IMR-90 (cell line): Measurements from ENCODE around the gene APCDD1. TPM values are rescaled to one million over a fixed set of nuclear protein-coding genes. Genes with fewer than 3 reads are reported as not detected.

ENCODE experiments used
- ATAC-seq: fragments of 200-7000 bp; cut with Tn5 transposase; 2 replicates; pipeline ENCODE4 v1.9.1; 2020; ENCODE audit warnings: low read depth, mild to moderate bottlenecking, moderate library complexity
- BruUV-seq: library from RNA; stranded (reverse); fragments of 400-500 nt; replicated peaks from 2 replicates; lab custom pipeline; 2021; lab: Mats Ljungman, UMichigan
- CTCF ChIA-PET: fragments of 300-600 bp; formaldehyde crosslinking; extraction: SDS; loops from one replicate; lab custom pipeline; 2021; ENCODE audit warnings: antibody characterized with exemption; lab: Yijun Ruan, JAX
- POLR2A ChIA-PET: fragments of 300-600 bp; sonication (Branson Sonifier 250); formaldehyde crosslinking; loops from one replicate; lab custom pipeline; 2022; ENCODE audit warnings: antibody characterized with exemption; ENCODE audit not compliant: unreplicated experiment; lab: Charles Lee
- DNase-seq: peaks from one replicate; pipeline ENCODE4 v3.0.0; 2013
- H2AFZ ChIP-seq: replicated peaks from 2 replicates; pipeline ENCODE3; 2013; ENCODE audit warnings: low read length, mild to moderate bottlenecking; ENCODE audit not compliant: poor library complexity
- H2AK5ac ChIP-seq: 2 replicates; pipeline ENCODE4 v1.6.1; 2013; ENCODE audit warnings: low read depth, low read length, inconsistent platforms
- H2AK9ac ChIP-seq: replicated peaks from 2 replicates; pipeline ENCODE3; 2013; ENCODE audit warnings: mild to moderate bottlenecking, low read depth, low read length, moderate library complexity; ENCODE audit not compliant: poor library complexity
- H2BK120ac ChIP-seq: 2 replicates; pipeline ENCODE4 v1.6.1; 2013; ENCODE audit warnings: low read depth, low read length, inconsistent platforms
- H2BK15ac ChIP-seq: 3 replicates; pipeline ENCODE4 v1.6.1; 2013; ENCODE audit warnings: low read depth, low read length, inconsistent platforms
- H2BK20ac ChIP-seq: 2 replicates; pipeline ENCODE4 v1.6.1; 2013; ENCODE audit warnings: low read depth, mild to moderate bottlenecking, inconsistent platforms, low read length, moderate library complexity
- H2BK5ac ChIP-seq: 2 replicates; pipeline ENCODE4 v1.6.1; 2013; ENCODE audit warnings: mild to moderate bottlenecking, low read depth, low read length, inconsistent platforms; ENCODE audit not compliant: poor library complexity, severe bottlenecking
- H3K14ac ChIP-seq: replicated peaks from 2 replicates; pipeline ENCODE4 v1.6.1; 2013; ENCODE audit warnings: low read depth, low read length, inconsistent platforms
- H3K18ac ChIP-seq: 2 replicates; pipeline ENCODE4 v1.6.1; 2013; ENCODE audit warnings: low read depth, low read length, control low read depth
- H3K23ac ChIP-seq: 2 replicates; pipeline ENCODE4 v1.6.1; 2013; ENCODE audit warnings: low read depth, low read length, inconsistent platforms
- H3K27ac ChIP-seq: 2 replicates; pipeline ENCODE4 v1.5.1; 2013; ENCODE audit warnings: mild to moderate bottlenecking, control low read depth, low read length; ENCODE audit not compliant: insufficient read depth
- H3K27me3 ChIP-seq: 2 replicates; pipeline ENCODE4 v1.6.1; 2013; ENCODE audit warnings: low read length; ENCODE audit not compliant: control insufficient read depth, insufficient read depth
- H3K36me3 ChIP-seq: 2 replicates; pipeline ENCODE4 v1.6.1; 2013; ENCODE audit warnings: low read length, mixed read lengths; ENCODE audit not compliant: control insufficient read depth, insufficient read depth
- H3K4ac ChIP-seq: 2 replicates; pipeline ENCODE4 v1.6.1; 2013; ENCODE audit warnings: low read depth, low read length, inconsistent platforms
- H3K4me1 ChIP-seq: 2 replicates; pipeline ENCODE4 v1.6.1; 2013; ENCODE audit warnings: low read length, mixed read lengths; ENCODE audit not compliant: control insufficient read depth, insufficient read depth
- H3K4me2 ChIP-seq: 2 replicates; pipeline ENCODE4 v1.6.1; 2013; ENCODE audit warnings: low read depth, mild to moderate bottlenecking, control low read depth, low read length, moderate library complexity
- H3K4me3 ChIP-seq: 2 replicates; pipeline ENCODE4 v1.5.1; 2013; ENCODE audit warnings: low read depth, mild to moderate bottlenecking, control low read depth, low read length, moderate library complexity; ENCODE audit not compliant: insufficient read depth
- H3K56ac ChIP-seq: 2 replicates; pipeline ENCODE4 v1.6.1; 2013; ENCODE audit warnings: low read length, inconsistent platforms; ENCODE audit not compliant: insufficient read depth; ENCODE audit errors: extremely low read depth
- H3K79me1 ChIP-seq, 2 experiments: 2 replicates each; pipeline ENCODE4 v1.6.1; 2013; ENCODE audit warnings: low read length in 2 of 2, inconsistent platforms in 1 of 2, low read depth in 1 of 2
- H3K9ac ChIP-seq: 2 replicates; pipeline ENCODE4 v1.6.1; 2013; ENCODE audit warnings: low read depth, low read length, control low read depth
- H3K9me1 ChIP-seq: 2 replicates; pipeline ENCODE4 v1.6.1; 2013; ENCODE audit warnings: low read length, inconsistent platforms; ENCODE audit not compliant: insufficient read depth
- H3K9me3 ChIP-seq: 2 replicates; pipeline ENCODE4 v1.6.1; 2013; ENCODE audit warnings: low read length; ENCODE audit not compliant: control insufficient read depth, insufficient read depth
- H4K20me1 ChIP-seq: 2 replicates; pipeline ENCODE4 v1.6.1; 2013; ENCODE audit warnings: low read length, inconsistent platforms; ENCODE audit not compliant: insufficient read depth
- H4K5ac ChIP-seq: 2 replicates; pipeline ENCODE4 v1.6.1; 2013; ENCODE audit warnings: mild to moderate bottlenecking, low read depth, low read length, control low read depth
- H4K8ac ChIP-seq, 2 experiments: 2 replicates each; pipeline ENCODE4 v1.6.1; 2013; ENCODE audit warnings: low read depth in 2 of 2, low read length in 2 of 2, control low read depth in 1 of 2, inconsistent platforms in 1 of 2
- H4K91ac ChIP-seq: 2 replicates; pipeline ENCODE4 v1.6.1; 2013; ENCODE audit warnings: low read depth, low read length, inconsistent platforms; ENCODE audit not compliant: insufficient read depth
- MAFK ChIP-seq: IDR thresholded peaks from 2 replicates; pipeline ENCODE4 v1.6.1; 2012; ENCODE audit warnings: low read depth, low read length, improper control_type of control experiment
- MAZ ChIP-seq: IDR thresholded peaks from 2 replicates; pipeline ENCODE4 v1.6.1; 2012; ENCODE audit warnings: low read depth, mild to moderate bottlenecking, low read length, improper control_type of control experiment, moderate library complexity, borderline replicate concordance
- MXI1 ChIP-seq: IDR thresholded peaks from 2 replicates; pipeline ENCODE4 v1.6.1; 2012; ENCODE audit warnings: low read depth, mild to moderate bottlenecking, low read length, moderate library complexity, borderline replicate concordance
- RAD21 ChIP-seq: IDR thresholded peaks from 2 replicates; pipeline ENCODE4 v1.6.1; 2012; ENCODE audit warnings: low read length, improper control_type of control experiment
- RCOR1 ChIP-seq: IDR thresholded peaks from 2 replicates; pipeline ENCODE4 v1.6.1; 2012; ENCODE audit warnings: mild to moderate bottlenecking, low read length, improper control_type of control experiment; ENCODE audit not compliant: insufficient replicate concordance
- RFX5 ChIP-seq: IDR thresholded peaks from 2 replicates; pipeline ENCODE4 v1.8.0; 2012; ENCODE audit warnings: low read depth, mild to moderate bottlenecking, low read length, moderate library complexity
- WGBS, 2 experiments: methylation state at CpG; one replicate each; pipeline versions ENCODE4 v1.1.5 to v1.1.7; 2013; ENCODE audit warnings: missing lambda C conversion rate in 2 of 2; ENCODE audit not compliant: insufficient read length in 1 of 2; ENCODE audit errors: extremely low coverage in 2 of 2; 5-methylcytosine and 5-hydroxymethylcytosine counted together
- dilution Hi-C: fragments of 300-500 bp; cut with HindIII; formaldehyde crosslinking; loops from one replicate; pipeline ENCODE4 v1.14.3; 2018; ENCODE audit warnings: low sequenced_read_pairs; ENCODE audit not compliant: unreplicated experiment
- in situ Hi-C: fragments of 300-500 bp; cut with MboI; formaldehyde crosslinking; loops from 3 replicates; pipeline ENCODE4 v1.14.3; 2019; ENCODE audit warnings: low sequenced_read_pairs, inconsistent platforms, mixed read lengths
- intact Hi-C: fragments of 100-400 bp; cut with micrococcal nuclease; formaldehyde crosslinking; loops from 2 replicates; pipeline ENCODE4 v1.10.0; 2022
- polyA plus RNA-seq, 3 experiments: library from polyadenylated mRNA; depleted of rRNA; stranded (reverse); fragments of >200 nt; gene quantifications; 2 replicates each; pipeline ENCODE4 v1.2.3, GENCODE V29; 2012; ENCODE audit warnings: low replicate concordance in 1 of 3
- total RNA-seq: library from RNA; depleted of rRNA; stranded (reverse); fragments of >200 nt; gene quantifications from 2 replicates; pipeline ENCODE4 v1.2.3, GENCODE V29; 2012
- TF ChIP-seq, protein P1 (sequence below): fragments of 150-350 bp; IDR thresholded peaks from 2 replicates; pipeline ENCODE4 v1.6.1; 2017; ENCODE audit warnings: mild to moderate bottlenecking, antibody characterized with exemption, low read length, low read depth

APCDD1 gene
- total and polyA plus RNA-seq, 2 of the 4 experiments (the other 2 are of a cell fraction): 1.1 to 2.2 TPM

DNA sequence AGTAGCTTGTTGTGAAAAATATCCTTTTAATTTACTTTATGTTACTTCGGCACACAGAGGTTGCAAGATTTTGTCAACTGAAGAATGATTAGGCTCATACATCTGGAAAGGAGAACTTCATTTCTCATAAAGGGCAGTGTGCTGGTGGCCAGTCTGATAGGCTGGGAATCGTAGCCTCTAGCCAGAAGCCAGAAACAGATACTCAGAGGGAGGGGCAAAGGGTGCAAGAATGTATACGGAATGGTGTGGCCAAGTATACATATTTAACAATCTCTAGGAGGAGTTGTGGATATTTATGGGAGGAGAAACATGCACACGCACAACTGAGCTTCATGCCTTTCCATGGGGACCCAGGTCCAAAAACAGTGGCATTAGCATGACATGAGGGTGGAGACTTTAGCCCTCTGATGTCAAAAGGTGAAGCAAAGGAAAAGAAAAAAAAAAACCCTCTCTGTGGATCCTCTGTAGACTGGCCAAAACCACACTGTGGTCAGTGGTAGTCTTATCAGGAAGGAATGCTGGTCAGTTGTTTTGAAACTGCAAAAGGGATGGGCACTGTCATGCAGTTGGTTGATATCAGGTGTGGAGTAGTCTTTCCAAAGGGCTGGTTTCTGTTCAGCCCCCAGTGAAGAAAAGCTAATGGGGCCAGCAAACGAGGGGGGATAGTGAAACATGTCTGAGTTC, 34.9 kb upstream of the APCDD1 start:
- H3K23ac ChIP-seq: no peak overlapping the region
- intact Hi-C loops: no loop called here
- no peak overlapping the region for H2BK20ac ChIP-seq
- no peak overlapping the region for H2BK120ac ChIP-seq
- dilution Hi-C loops: no loop called here
- no peak overlapping the region for H2BK15ac ChIP-seq
- no peak overlapping the region for H2AK9ac ChIP-seq
- no peak overlapping the region for H3K9ac ChIP-seq
- 0 out of 2 replicates have a peak, but pooled peaks cover 6% of the 10 kb centered on the region for H4K20me1 ChIP-seq
- peak; percentile 66 for DNase-seq
- no peaks in the 10 kb centered on the region for H3K79me1 ChIP-seq
- H3K9me3 ChIP-seq: peaks cover 4% of the 10 kb centered on the region; the same call in 1 of the 2 replicates
- ChIA-PET POLR2A (no interaction called here), CTCF (no interaction called here)
- H3K9me1 ChIP-seq: peaks cover 5% of the 10 kb centered on the region
- in situ Hi-C loops: no loop called here
- H3K18ac ChIP-seq: no peak overlapping the region
- H2AFZ ChIP-seq: no peak overlapping the region
- H4K8ac ChIP-seq: no peak overlapping the region
- no peak overlapping the region for H2AK5ac ChIP-seq
- H3K36me3 ChIP-seq: no peaks in the 10 kb centered on the region
- no peak overlapping the region for H3K27ac ChIP-seq
- peak; percentile 48 for ATAC-seq
- H3K14ac ChIP-seq: no peak overlapping the region
- H2BK5ac ChIP-seq: no peak overlapping the region
- no CpG with 5 or more reads among the region's 5 CpGs for WGBS, 2 experiments
- no peak overlapping the region for H3K4me2 ChIP-seq
- no peak overlapping the region for H3K4ac ChIP-seq
- no peak overlapping the region for H3K4me3 ChIP-seq
- H3K4me1 ChIP-seq: peaks cover 13% of the 10 kb centered on the region
- no peak overlapping the region for H3K56ac ChIP-seq
- no peak overlapping the region for H4K91ac ChIP-seq
- TF ChIP-seq RAD21: no peak
- TF ChIP-seq RCOR1: no peak
- TF ChIP-seq MAFK: no peak
- no peak for TF ChIP-seq MXI1
- no peak for TF ChIP-seq MAZ
- TF ChIP-seq RFX5: no peak
- TF ChIP-seq, protein P1, sequence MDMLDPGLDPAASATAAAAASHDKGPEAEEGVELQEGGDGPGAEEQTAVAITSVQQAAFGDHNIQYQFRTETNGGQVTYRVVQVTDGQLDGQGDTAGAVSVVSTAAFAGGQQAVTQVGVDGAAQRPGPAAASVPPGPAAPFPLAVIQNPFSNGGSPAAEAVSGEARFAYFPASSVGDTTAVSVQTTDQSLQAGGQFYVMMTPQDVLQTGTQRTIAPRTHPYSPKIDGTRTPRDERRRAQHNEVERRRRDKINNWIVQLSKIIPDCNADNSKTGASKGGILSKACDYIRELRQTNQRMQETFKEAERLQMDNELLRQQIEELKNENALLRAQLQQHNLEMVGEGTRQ: no peak
- H3K27me3 ChIP-seq: peaks cover 5% of the 10 kb centered on the region
- no peak overlapping the region for H4K5ac ChIP-seq
- no TSS peak for BruUV-seq
